Measurements from ENCODE around the gene CLEC10A.

The CLEC10A gene

GRCh38 chr17:7038025-7038862 is 41.8 kb downstream of the CLEC10A start:
- DNase-seq (ENCODE audit: low read depth), result no peak

DNA sequence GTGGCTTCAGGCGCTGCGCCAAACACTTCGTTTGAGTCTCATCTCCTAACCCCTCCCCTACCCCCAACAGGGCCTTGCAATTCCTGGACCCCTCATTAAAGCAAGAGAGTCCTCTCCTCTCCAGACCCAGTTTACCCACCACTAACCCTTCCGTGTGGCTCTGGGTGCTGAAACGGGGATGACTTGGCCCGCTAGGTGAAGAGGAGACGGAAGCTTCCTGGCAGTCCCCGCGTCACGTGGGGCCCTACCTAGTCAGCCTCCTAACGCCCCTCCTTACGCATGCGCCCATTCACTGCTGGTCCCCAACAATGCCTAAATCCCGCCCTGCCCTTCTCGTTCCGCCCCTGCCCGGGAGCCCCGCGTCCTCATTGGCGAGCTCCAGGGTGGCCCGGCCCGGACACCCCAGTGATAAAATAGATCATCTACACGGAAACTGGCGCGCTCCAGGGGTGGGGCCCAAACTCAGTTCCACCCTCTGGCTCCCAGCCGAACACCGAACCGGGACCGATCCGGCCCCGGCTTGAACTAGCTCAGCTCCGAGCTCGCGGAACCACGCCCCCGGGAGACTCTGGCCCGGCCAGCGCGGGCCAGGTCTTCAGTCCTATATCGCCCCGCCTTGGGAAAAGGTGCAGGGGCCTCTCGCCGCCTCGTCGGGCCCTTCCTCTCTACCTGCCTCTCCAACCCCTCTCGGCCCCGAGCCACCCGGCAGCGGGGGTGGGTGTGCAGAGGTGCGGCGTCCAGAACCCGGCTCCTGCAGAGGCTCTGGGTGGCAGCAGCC is 44.3 kb downstream of the CLEC10A start, which contains the start of gene SLC16A13:
Gene SLC16A13 (plus strand): TSS at position 425 of the 778 bp plus-strand sequence. CDS start 368 bp downstream, outside the sequence.
- DNase-seq (ENCODE audit: low read depth), result no peak

GRCh38 chr17:7034955-7035590 is 45.0 kb downstream of the CLEC10A start:
- DNase-seq (ENCODE audit: low read depth), result no peak

GRCh38 chr17:7029659-7030058 is 50.4 kb downstream of the CLEC10A start:
- no peak for DNase-seq (ENCODE audit: low read depth)

GRCh38 chr17:7029096-7029495 is 51.0 kb downstream of the CLEC10A start:
- no peak for DNase-seq (ENCODE audit: low read depth)

DNA sequence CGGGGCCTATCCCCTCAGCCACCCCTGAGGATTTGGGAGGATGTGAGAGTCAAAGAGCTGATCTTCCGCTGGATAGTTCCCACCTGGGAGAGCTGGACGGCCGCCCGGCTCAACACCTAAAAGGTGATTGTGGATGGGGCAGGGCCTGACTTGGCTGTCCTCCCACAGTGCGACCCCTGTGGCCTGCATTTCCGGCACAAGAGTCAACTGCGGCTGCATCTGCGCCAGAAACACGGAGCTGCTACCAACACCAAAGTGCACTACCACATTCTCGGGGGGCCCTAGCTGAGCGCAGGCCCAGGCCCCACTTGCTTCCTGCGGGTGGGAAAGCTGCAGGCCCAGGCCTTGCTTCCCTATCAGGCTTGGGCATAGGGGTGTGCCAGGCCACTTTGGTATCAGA is 52.7 kb downstream of the CLEC10A start:
- no peak for DNase-seq (ENCODE audit: low read depth)

- DNase-seq (ENCODE audit: low read depth), result no peak
These were observed 53.5 kb downstream of the CLEC10A start for GRCh38 chr17:7026471-7027115.

DNA sequence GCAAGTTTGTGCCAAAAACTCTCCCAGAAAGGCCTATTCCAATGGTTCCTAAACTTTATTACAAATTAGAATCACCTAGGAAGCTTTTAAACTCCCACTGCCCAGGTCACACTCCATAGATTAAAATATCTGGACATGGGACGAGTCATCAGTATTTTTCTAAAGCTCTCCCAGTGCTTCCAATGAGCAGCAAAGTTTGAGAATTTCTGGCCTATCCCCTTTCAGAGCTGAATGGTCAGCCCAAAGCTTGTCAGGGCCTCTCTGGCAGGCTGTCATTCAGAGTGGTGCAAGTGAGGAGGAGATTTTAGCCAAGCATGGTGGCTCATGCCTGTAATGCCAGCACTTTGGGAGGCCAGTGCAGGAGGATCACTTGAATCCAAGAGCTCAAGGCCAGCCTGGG is 54.8 kb downstream of the CLEC10A start:
- no peak for DNase-seq (ENCODE audit: low read depth)
